Activated CD8-positive, alpha-beta memory T cell treated with anti-CD3 and anti-CD28 coated beads, Interleukin-2, amount 50 U/mL, for 48 hours (primary cell): ENCODE results near the gene CCDC171.
"Not testable (repeated sequence)": the region's sequence is repeated elsewhere in the genome, so short reads cannot be mapped to it uniquely, and the experiment has no call there.

Experiments
- DNase-seq: peaks from one replicate; pipeline ENCODE4 v3.0.0-alpha.2; 2020

CCDC171 gene

DNA sequence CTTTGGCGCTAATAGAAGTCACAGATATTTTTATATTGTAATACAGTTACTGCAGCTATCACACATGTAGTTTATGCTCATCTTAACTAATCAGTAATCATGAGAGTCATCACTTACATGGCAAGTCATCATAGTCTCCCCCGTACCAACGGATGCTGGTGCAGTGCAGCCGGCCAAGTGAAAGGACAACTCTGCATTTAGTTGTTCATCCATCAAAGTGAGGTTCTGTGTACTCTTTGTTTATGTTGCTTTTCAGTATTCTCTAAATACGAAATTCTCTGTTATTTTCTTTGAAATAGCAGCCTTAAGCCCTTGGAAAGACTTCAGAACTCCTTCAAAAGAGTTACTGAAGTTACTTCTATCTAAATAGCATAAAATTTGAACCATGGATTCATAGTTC, 216.7 kb downstream of the CCDC171 start:
- DNase-seq: no peak

DNA sequence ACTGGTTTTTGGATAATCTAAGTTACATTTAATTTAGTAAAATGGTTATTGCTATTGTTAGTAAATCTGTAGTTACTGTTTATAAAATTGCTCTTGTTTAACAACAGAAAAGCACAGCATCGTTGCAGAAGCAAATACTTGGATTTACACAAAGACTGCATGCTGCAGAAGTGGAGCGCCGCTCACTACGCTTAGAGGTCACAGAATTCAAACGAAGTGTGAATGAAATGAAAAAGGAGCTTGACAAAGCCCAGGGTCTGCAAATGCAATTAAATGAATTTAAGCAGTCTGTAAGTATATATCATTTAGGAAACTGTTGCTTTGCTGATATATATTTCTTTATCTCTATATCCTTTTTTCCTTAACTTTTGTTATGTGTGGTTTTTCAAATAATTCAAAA, 226.0 kb downstream of the CCDC171 start:
- DNase-seq: no peak

DNA sequence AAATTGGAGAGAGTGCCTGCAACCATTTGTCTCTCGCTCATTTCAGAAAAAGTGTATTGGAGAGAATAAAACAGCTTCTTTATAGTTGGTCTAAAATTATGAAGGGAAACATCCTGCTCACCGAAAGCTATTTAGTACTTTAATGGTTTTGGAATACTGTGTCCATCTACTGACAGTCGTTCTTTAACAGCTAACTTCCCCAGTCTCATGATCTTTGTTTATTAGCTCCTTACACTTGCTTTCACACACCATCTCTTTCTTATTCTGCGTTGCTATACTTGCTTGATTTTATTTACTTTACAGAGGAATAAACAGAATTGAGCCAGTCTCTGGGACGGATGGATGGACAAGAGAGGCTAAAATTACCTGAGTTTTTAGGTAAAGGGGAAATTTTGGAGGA, 229.3 kb downstream of the CCDC171 start:
- DNase-seq: no peak

DNA sequence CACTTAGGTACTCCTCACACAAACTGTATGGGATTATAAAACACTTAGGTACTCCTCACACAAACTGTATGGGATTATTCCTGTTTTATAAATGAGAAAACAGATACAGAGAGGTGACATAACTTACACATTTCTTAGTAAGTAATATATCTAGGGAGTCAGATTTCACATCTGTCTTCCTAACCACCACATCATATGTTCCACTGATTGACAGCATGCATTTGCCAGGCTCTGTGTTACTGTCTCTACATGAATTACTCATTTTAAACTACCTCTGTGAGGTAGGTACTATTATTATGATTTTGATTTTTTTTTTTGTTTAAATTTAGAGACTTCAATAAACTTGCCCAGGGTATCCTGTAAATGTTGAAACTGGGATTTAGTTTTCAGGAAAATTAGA, 232.7 kb downstream of the CCDC171 start:
- DNase-seq: no peak

DNA sequence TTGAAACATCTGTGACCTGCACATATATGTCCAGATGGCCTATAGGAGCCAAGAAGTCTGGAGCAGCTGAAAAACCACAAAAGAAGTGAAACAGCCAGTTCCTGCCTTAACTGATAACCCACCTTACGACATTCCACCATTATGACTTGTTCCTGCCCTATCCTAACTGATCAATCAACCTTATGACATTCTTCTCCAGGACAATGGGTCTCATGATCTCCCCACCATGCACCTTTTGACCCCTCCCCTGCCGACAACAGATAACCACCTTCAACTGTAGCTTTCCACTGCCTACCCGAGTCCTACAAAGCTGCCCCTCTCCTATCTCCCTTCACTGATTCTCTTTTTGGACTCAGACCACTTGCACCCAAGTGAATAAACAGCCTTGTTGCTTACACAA, 233.8 kb downstream of the CCDC171 start:
- DNase-seq: no peak

DNA sequence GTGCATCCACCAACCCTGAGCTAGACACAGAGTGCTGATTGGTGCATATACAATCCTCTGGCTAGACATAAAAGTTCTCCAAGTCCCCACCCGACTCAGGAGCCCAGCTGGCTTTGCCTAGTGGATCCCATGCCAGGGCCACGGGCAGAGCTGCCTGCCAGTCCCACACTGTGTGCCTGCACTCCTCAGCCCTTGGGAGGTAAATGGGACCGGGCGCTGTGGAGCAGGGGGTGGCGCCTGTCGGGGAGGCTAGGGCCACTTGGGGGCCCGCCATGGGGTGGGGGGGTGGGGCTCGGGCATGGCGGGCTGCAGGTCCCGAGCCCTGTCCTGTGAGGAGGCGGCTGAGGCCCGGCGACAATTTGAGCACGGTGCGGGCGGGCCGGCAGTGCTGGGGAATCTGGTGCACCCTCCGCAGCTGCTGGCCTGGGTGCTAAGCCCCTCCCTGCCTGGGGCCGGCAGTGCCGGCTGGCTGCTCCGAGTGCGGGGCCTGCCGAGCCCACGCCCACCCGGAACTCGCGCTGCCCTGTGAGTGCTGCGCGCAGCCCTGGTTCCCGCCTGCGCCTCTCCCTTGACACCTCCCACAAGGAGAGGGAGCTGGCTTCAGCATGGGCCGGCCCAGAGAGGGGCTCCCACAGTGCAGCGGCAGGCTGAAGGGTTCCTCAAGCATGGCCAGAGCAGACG, 257.5 kb downstream of the CCDC171 start:
- DNase-seq: not testable (repeated sequence)

DNA sequence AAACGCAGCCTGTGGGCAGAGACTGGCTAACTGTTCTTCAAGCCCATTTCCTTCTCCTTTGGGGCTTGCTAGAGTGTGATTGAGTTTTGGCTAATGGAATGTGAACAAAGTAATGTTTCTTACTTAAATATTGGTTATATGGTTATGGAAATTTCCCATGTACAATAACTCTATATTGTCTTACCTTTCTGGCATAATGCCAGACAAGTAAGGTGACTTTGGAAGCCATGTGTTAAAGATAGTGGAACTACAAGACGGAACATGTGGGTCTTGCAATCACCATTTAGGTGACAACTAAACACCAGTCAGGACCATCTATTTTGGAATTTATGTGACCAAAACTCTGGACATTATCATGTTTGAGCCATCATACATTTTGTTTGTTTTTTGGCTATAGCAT, 260.2 kb downstream of the CCDC171 start:
- DNase-seq: no peak

DNA sequence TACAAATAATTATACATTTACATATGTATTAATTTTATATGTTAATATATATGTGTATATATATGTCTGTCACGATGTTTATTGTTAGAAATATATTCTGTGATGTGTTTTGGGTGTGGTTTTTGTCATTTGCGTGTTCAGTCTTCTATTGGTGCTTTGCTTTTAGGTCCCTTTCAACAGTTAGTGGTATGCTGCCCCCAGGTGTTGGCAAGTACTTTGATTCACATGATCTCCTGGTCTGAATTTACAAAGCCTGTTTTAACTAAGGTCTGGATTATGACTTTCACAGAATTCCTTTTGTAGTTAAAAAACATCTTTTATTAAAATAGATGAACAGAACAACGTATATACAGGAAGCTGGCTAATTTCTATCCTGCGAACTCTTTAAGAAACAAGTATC, 271.5 kb downstream of the CCDC171 start:
- no peak for DNase-seq

DNA sequence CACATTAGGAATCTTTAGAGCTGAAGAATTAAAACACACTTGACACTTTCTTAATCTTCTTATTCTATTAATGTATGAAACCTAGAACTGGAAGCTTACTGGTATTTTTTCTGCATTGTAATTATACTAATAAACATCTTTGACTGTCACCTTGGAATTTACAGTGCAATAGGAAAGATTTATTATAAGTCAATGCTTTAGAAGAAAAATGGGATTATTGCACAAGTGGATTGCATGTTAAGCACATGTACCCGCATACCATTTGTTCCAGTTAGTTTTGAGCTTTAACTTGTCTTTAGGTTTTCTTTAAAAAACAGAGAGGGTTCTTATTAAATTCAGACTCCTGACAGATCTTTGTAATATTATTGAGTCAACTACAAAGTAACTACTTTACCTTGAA, 278.5 kb downstream of the CCDC171 start:
- no peak for DNase-seq

DNA sequence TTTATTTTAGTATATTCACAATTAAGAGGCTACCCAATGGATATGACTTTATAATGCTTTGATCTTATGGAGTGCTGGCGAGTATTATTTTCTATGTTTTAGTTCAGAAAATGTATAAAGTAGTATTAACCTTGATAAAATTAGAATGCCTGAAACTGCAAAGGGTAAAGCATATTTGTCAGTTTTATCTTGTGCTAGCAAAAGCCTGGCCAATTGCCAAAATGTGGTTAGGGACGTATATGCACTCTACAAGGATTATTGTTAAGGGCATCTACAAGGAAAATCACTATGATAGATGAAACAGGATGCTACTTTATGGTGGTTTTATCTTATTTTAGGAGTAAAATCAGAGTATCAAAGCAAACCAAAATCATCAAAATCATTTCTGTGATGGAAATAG, 281.7 kb downstream of the CCDC171 start:
- DNase-seq: no peak

DNA sequence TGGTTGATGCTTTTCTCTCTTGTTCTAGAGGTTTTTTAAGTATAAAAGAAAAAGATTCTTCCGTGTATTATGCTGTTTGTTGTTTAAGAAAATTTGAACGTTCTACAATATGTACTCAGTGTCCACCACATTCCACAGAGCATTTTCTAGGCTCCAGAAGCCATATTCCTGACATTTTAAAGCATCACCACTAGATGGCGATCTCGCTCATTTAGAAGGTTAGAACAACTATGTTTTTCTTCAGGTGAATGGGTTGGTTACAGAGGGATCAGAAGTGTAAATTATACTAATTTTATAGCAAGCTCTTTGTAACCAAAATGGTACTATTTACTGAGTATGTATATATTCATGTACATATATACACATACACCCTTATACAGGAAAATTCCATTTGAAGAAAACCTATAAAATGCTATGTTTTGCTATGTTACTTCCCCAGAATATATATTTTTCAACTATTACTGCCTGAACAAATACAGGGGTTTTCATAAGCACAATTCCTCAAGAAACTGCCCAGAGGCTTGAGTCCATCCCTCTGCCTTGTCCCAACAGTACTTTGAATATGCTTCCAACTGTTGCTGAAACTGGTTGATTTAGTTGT, 284.3 kb downstream of the CCDC171 start:
- no peak for DNase-seq

DNA sequence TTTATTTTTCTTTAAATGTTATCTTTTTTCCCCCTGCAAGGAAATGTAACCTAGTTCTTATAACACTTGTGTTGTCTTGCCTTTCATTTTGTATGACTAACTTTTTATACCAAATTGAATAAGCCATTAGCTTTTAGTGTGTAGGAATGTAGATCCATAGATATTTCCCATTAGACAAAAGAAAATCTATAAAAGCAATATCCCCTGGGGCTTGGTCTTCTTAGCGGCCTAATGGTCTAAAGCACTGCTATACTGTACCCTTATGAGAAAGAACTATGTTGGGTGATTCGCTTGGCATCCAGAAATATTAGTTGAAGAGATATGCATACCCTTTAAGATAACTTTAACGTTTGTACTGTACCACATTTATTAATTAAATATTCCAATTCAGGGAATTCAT, 289.2 kb downstream of the CCDC171 start:
- DNase-seq: no peak

DNA sequence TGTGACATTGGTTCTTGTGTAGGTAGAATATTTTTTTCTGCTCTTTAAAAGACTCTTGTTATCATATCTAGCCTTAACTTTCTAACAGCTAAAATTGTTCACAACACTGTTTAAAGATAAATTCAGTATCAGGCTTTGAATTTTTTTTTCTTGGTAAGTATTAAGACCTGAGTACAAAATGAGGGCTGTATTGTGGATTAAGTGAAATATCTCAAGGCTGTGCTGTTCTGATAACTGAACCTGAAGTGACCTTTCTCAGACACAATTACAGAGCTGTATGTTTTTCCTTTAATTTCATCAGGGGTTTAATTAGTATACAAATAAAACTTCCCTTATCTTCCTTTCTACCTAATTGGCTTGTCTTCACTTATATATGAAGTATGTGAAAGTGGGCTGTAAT, 290.5 kb downstream of the CCDC171 start:
- no peak for DNase-seq

DNA sequence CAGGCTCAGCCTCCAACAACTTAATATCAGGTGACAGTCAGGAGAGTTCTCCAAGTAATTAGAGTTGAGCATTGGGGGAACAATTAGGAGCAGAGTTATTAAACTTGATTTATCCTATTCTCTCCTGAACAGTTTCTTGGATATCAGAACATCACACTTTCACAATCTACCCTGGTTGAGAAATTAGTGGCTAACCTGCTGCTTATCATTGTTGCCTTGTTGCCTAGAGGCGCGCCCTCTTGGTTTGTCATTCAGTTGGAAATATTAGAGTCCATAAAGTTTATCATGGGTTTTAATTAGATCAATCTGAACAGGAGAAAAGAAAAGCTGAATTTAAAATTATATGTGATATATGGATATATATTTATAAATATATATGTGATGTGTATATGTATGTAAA, 291.1 kb downstream of the CCDC171 start:
- no peak for DNase-seq

DNA sequence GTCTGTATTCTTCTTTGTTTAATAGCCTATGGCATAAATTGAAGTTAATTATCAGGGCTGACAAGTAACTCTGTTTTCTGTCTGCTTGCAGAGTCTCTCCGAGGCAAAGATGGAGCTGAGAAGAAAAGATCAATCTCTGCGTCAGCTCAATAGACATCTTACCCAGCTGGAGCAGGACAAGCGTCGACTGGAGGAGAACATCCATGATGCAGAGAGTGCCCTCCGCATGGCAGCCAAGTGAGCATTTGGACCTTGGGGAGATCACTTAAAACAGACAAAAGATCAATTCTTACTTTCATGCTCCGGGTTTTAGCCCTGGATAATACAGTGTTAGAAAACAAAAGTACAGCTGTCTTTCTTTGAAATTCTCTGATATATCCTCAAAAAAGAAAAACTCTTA, 293.8 kb downstream of the CCDC171 start:
- no peak for DNase-seq

DNA sequence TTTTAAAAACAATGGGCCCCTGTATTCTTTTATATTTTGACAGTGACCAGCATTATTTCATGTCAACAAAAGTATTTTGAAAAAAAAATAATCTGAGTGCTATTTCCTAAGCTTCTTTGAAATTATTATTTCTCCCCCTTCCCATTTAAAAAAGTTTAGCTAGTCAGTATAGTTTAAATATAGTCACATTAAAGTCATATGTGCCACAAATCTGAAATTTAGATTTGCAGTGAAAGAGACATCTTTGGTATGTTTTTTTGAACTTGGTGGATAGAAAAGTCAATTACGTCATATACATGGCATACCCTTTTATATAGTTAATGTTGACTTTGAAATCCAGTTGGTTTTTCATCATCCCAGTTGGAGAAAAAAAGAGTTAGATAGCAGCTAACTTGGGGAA, 297.0 kb downstream of the CCDC171 start:
- no peak for DNase-seq

DNA sequence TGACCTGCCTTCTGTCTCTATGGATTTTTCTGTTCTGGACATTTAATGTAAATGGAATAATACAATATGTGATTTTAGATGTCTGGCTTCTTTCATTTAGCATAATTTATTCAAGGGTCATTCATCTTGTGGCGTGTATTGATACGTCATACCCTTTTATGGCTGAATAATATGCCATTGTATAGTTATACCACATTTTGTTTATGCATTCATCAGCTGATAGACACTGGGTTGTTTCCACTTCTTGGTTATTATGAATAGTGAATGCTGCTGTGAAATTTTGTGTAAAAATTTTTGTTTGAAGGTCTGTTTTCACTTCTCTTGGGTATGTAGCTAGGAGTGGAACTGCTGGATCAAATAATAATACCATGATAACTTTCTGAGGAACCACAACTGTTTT, 298.9 kb downstream of the CCDC171 start:
- DNase-seq: no peak

DNA sequence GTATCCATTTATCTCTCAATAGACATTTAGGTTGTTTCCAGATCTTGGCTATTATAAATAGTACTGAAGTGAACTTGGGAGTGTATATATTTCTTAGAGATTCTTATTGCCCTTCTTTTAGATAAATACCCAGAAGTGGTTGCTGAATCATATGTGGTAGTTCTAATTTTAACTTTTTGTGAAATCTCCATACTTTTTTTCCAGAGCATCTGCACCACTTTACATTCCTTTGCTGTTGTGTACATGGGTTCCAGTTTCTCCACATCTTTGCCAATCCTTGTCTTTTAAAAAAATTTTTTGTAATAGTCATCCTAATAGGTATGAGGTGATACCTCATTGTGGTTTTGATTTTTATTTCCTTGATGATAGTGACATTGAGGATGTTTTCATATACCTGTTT, 303.7 kb downstream of the CCDC171 start:
- no peak for DNase-seq

DNA sequence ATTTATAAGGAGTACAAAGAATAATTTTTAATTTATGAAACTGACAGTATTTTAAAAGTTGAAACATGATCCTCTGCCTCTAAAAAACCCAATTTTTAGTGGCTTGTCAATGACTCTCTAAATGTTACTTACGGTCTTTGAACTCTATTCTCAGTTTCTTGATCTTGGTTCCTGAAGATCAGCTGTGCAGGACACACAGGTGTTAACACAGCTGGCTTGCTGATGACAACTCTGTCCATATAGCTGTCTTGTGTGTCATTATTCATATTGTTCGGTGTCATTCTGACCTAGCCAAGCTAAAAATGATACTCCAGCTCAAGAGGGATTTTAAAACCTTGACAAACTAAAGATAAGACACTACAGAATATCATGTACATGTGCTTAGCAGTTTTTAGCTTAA, 314.5 kb downstream of the CCDC171 start:
- DNase-seq: no peak

DNA sequence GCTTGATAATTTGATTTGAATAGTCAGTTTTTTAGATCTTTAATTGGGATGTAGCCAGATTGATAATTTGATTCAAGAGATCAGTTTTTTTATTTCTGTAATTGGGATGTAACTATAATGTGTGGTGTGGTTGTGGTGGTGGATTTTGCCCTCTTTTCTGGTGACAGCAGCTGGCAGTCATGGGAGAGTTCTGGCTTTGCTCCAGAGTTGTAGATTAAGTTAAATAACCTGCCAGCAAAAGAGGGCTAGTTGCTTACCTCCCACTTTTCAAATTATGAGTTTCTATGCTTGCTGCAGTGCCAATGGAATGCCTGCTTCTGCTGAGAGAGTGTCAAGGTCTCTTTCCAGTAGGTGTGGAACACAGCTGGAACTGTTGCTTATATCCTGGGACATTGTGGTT, 315.1 kb downstream of the CCDC171 start:
- DNase-seq: no peak

DNA sequence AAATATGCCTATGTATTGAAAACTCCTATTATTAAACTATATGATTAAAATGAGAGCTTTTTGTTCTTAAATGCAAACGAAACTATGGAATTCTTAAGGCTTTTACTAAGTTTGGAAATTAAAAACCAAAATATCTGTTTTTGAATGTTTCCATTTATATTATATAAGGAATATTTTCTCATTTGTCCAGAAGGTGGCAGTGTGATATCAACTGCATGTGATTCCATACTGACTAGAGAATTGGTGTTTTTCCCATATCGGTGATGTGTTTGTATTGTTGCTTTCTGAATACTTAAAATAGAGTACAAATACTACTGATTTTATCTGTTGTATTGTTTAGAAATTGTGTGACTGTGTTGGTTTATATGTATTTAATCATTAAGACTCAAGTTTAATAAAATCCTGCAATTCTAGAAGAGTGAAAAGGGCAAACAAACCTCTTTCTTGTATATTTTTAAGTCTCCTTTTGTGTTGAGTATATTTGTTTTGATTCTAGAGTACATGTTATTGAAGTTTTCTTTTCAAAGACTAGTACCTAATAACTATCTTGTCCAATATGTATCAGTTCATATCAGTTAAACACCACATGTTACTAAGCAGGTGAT, 320.8 kb downstream of the CCDC171 start:
- DNase-seq: no peak

DNA sequence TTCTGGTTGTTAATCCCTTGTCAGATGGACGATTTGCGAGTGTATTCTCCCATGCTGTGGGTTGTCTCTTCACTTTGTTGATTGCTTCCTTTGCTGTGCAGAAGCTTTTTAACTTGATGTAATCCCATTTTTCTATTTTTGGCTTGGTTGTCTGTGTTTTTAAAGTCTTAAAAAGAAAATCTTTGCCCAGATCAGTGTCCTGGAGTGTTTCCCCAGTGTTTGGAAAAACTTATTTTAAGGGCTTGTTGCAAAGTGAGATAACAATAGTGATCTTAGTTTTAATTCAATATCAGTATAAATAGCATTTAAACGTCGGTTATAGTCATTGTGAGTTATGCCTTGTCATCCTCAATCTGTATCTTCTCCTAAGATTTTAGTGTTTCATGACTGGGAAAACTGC, 329.5 kb downstream of the CCDC171 start:
- no peak for DNase-seq

DNA sequence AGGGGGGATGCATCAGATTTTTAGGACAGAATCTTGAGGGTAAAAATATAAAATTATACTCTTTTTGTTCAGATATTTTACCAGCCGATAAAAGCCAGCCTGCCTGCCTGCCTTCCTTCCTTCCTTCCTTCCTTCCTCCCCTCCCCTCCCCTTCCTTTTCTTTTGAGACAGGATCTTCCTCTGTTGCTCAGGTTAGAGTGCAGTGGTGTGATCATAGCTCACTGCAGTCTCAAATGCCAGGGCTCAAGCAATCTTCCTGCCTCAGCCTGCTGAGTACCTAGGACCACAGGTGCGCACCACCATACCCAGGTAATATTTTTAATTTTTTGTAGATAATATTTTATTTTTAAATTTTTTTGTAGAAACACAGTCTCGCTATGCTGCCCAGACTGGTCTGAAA, 330.0 kb downstream of the CCDC171 start:
- DNase-seq: no peak

DNA sequence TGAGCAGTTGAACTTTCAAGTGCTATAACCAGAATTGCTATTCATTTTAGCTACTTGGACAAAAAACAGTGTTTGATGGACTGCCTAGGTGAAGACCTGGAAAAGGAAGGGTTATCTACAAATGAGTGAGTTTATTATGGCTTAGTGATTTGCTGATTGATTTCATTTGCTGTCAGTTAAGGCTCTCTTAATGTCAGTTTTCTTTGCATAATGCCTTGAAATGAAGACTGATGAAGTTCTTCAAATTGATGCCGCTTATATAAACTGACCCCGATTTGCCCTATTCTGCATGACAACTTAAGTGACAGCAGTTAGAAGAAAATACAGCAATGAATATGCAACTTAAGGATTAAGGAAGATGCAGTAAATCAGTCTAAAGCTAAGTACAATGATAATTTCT, 332.6 kb downstream of the CCDC171 start:
- no peak for DNase-seq

DNA sequence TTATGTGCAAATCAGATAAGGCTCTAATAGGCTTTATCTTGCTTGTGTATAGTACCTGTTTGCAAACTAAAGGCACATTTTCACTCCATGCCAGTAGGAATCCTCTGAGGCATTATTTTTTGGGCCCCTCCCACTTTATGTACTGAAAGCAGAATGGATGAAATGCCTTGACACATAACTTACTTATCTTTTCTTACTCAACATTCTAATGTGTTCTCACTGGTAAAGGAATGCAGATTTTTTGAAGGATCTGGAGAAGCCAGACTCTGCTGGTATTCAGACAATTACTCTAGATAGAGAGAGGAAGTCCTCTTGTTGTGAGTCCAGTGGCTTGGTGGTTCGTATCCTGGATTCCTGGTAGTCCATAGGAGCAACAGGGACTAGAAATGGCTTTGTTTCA, 336.7 kb downstream of the CCDC171 start:
- no peak for DNase-seq
